ENCODE data around the gene RITA1. TPM values are rescaled to one million over a fixed set of nuclear protein-coding genes. Genes with fewer than 3 reads are reported as not detected.

RITA1 gene, protein sequence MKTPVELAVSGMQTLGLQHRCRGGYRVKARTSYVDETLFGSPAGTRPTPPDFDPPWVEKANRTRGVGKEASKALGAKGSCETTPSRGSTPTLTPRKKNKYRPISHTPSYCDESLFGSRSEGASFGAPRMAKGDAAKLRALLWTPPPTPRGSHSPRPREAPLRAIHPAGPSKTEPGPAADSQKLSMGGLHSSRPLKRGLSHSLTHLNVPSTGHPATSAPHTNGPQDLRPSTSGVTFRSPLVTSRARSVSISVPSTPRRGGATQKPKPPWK
- 14.7 and 17.5 TPM in 2 replicates for total RNA-seq

GRCh38 chr12:113185180-113186032, at the start of gene RITA1, which contains the start of gene DDX54:
Gene RITA1, plus strand, starts transcription at chr12:113185721. Its CDS starts 1,026 bp downstream, at chr12:113186747.
Gene DDX54, minus strand, starts transcription at chr12:113185478. Its CDS starts 27 bp downstream, at chr12:113185451.

GRCh38 chr12:113149361-113150150, 36.0 kb upstream of the RITA1 start, which contains the start of gene CFAP73:
Gene CFAP73, plus strand, starts transcription at chr12:113149724. Its CDS starts 134 bp downstream, at chr12:113149858.

DNA sequence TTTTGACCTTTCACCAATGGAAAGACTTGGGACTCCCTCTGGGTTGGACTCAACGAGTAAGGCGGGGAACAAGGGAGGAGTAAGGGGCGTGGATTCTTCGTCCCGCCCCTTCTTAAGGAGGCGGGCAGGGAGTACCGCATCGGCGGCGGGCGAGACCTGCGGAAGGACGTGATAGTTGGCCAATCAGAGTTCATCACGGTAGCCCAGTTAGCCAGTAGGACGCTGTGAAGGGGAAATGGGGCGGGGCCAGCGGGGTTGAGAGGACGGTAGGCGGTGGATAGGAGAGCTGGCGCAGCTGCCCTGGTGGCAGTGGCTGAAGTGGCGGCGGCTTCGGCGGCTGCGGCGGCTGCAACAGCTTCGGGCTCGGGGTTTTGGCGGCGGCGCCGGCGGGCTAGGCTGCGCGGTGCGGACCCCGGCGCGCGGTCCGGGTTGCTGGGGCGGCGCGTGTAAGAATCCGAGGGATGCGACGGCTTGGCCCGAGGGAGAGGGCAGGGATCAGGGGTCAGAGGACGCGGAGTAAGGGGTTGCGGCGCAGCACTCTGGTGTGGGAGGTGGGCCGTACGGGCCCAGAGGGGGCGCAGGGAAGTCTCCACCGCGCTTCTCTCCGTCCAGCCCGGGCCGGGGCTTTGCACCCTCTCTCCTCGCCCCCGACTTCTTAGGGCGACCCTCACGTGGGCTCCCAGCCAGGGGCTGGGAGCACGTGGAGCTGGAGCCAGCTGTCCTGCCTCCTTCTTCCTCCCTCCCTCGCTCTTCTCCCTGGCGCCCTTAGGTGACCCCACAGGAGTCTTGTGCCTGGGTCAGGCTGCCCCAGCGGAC, 35.9 kb downstream of the RITA1 start, which contains the start of gene TPCN1:
TPCN1 (plus strand) TSS at position 284 of the 816 bp plus-strand sequence. CDS start 5,389 bp downstream, outside the sequence.

Other genes with a start within 250 kb of the RITA1 start
- 7.7 and 11.1 TPM in 2 replicates for gene OAS3, start 247.2 kb upstream of the RITA1 start, total RNA-seq
- gene OAS2, start 207.2 kb upstream of the RITA1 start, total RNA-seq, result 0.77 and 1.1 TPM in 2 replicates
- gene DTX1, start 129.0 kb upstream of the RITA1 start, total RNA-seq, result under 0.01 TPM in 1 of 2 replicates, not detected in the other
- not detected in 2 replicates for gene RASAL1, start 50.0 kb upstream of the RITA1 start, total RNA-seq
- not detected in 2 replicates for gene CFAP73, start 36.0 kb upstream of the RITA1 start, total RNA-seq
- 36.7 and 45.6 TPM in 2 replicates for gene DDX54, start 243 bp upstream of the RITA1 start, total RNA-seq
- gene TPCN1, start 35.7 kb downstream of the RITA1 start, total RNA-seq, result 12.0 and 34.0 TPM in 2 replicates
- gene SLC8B1, start 149.4 kb downstream of the RITA1 start, total RNA-seq, result 15.2 and 20.4 TPM in 2 replicates
- gene PLBD2, start 172.9 kb downstream of the RITA1 start, total RNA-seq, result 33.5 and 56.9 TPM in 2 replicates
- gene SDS, start 218.2 kb downstream of the RITA1 start, total RNA-seq, result not detected in 2 replicates
- 7.5 and 18.4 TPM in 2 replicates for gene SDSL, start 236.7 kb downstream of the RITA1 start, total RNA-seq

Measured in uterine smooth muscle cell (primary cell).